Stomach (tissue), 9 donors: ENCODE results near the gene RIBC2. TPM values are rescaled to one million over a fixed set of nuclear protein-coding genes. Genes with fewer than 3 reads are reported as not detected.
A peak's percentile ranks its signal among the peaks of the same experiment; 100 is the strongest.

Experiments
- DNase-seq, 2 donors: peaks; one replicate each; pipeline versions ENCODE4 v3.0.0 to v3.0.0-alpha.2; 2013 to 2019
- H3K27ac ChIP-seq, 5 donors: fragments of 200-600 bp in 4 of 5; sonication (generic) in 4 of 5; one replicate each; pipeline ENCODE4 v1.5.1; 2013 to 2019; ENCODE audit warnings: mild to moderate bottlenecking in 1 of 5, moderate library complexity in 1 of 5
- H3K27me3 ChIP-seq, 3 donors: fragments of 200-600 bp; sonication (generic); one replicate each; pipeline ENCODE4 v1.5.1; 2017 to 2019; ENCODE audit warnings: mixed run types in 1 of 3
- H3K36me3 ChIP-seq, 4 donors: fragments of 200-600 bp; sonication (generic); 1 replicate in 3 of 4; 2 replicates in 1 of 4; pipeline ENCODE4 v1.5.1; 2016 to 2019
- H3K4me1 ChIP-seq, 4 donors: fragments of 200-600 bp; sonication (generic); one replicate each; pipeline ENCODE4 v1.5.1; 2016 to 2019
- H3K4me3 ChIP-seq, 4 donors: fragments of 200-600 bp; sonication (generic) in 3 of 4; one replicate each; pipeline ENCODE4 v1.5.1; 2016 to 2019; ENCODE audit warnings: mild to moderate bottlenecking in 1 of 4
- H3K9me3 ChIP-seq, 4 donors: fragments of 200-600 bp; sonication (generic); one replicate each; pipeline ENCODE4 v1.5.1; 2016 to 2019
- EP300 ChIP-seq: sonication (generic); formaldehyde crosslinking; IDR thresholded peaks from one replicate; pipeline ENCODE4 v1.6.1; 2017; ENCODE audit warnings: antibody characterized with exemption
- POLR2A ChIP-seq, 4 donors: fragments of 450-650 bp; IDR thresholded peaks; one replicate each; pipeline ENCODE4 v1.6.1; 2016; ENCODE audit warnings: antibody characterized with exemption in 4 of 4, control low read depth in 2 of 4, mild to moderate bottlenecking in 1 of 4, moderate library complexity in 1 of 4
- POLR2AphosphoS5 ChIP-seq, 3 donors: sonication (generic); formaldehyde crosslinking; IDR thresholded peaks; one replicate each; pipeline ENCODE4 v1.6.1; 2016; ENCODE audit warnings: antibody characterized with exemption in 3 of 3
- whole genome bisulfite sequencing, 5 donors: extraction: QIAGEN DNeasy Blood & Tissue Kit in 3 of 5; methylation state at CpG; one replicate each; pipeline versions ENCODE4 v1.1.5 to v1.1.7; 2013 to 2018; 5-methylcytosine and 5-hydroxymethylcytosine counted together
- intact Hi-C: fragments of 100-400 bp; cut with DNase I; formaldehyde crosslinking; loops from one replicate; pipeline ENCODE4 v1.15.1; 2023; ENCODE audit warnings: low total_unique reads
- polyA plus RNA-seq, 3 donors: library from polyadenylated mRNA; stranded (reverse); fragments of 200-250 nt; gene quantifications; one replicate each; pipeline ENCODE4 v1.2.3, GENCODE V29; 2013
- total RNA-seq, 5 donors: library from RNA; depleted of rRNA; stranded (reverse); fragments of >200 nt; gene quantifications; one replicate each; pipeline versions ENCODE4 v1.1.0 to v1.2.3, GENCODE V29; 2014 to 2016
- TF ChIP-seq, protein P1 (sequence below), 7 experiments: fragments of 450-650 bp in 4 of 7; fragments of 200-600 bp in 3 of 7; sonication (generic) in 3 of 7; IDR thresholded peaks; one replicate each; pipeline ENCODE4 v1.5.1; 2016 to 2019; ENCODE audit warnings: antibody characterized with exemption in 7 of 7, control low read depth in 2 of 7, mild to moderate bottlenecking in 1 of 7
- donor health status: healthy with polysubstance abuse.
- donor health status: Bipolar disorder and iron deficiency.
- donor health status: healthy.

The RIBC2 gene
- total and polyA plus RNA-seq, 8 donors: 0.45 to 13.0 (median 0.76) TPM; not detected in 1

DNA sequence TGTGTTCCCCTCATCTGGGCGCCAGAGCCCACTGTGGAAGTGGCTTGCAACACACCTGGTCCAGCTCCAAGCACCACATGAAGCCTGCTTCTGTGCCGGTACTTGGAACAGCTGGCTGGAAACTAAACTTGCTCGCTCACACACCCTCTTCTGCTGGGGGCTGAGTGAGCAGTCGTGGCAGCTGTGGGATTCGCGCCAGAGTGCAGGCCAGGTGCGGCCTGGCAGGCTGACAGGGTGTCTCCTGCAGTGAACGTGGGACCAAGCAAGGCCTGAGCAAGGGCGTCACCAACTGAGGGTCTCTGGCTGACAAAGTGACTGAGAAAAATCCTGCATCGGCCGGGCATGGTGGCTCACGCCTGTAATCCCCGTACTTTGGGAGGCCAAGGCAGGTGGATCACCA is 15.3 kb upstream of the RIBC2 start:
- Histone ChIP-seq H3K27ac (no peak overlapping the region), H3K4me1 (no peaks in the 10 kb centered on the region), H3K36me3 (no peaks in the 10 kb centered on the region), H3K9me3 (no peaks in the 10 kb centered on the region), H3K27me3 (no peaks in the 10 kb centered on the region), H3K4me3 (no peak overlapping the region)
- intact Hi-C loops: no loop called here
- 83 to 90% (median 88%) methylated on average over 13 of the region's 13 CpGs for WGBS, 5 donors
- no peak for TF ChIP-seq POLR2A (IDR thresholded peaks at IDR 0.05)
- no peak for TF ChIP-seq EP300
- TF ChIP-seq POLR2AphosphoS5 (IDR thresholded peaks at IDR 0.05): no peak
- no peak for DNase-seq

DNA sequence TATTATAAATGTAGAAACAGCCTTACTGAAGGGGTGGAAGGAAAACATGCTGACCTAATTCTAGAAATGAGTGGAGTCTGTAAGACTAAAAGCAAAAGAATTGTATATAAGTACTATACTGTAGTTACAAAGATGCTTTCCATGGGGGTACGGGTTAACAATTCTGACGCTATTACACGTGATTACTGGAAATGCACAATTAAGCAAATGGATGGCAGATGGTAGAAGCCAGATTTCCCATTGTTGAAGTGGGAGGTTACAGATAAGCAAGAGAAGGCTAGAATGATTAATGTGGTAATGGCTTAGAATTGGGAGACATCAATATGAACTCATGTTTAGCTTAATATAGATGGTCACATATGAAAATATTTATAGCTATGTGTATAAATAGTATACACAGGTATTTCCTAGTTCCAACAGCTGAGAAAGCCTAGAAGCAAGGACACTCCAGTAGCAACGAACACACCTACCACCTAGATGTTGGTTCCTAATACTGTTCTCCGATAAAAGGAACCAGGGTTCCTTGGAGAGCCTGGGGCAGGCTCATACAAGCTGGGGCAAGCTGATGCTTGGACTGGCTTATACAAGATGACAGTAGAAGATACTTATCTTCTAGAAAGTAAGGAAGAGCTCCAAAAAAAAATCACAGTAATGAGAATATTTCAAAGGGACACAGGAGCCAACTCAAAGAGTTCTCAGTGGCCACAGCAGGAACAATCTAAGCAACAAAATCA is 13.6 kb upstream of the RIBC2 start:
- no peak overlapping the region for H3K27ac ChIP-seq
- H3K4me1 ChIP-seq: no peaks in the 10 kb centered on the region
- intact Hi-C loops: no loop called here
- DNase-seq: no peak
- H3K9me3 ChIP-seq: no peaks in the 10 kb centered on the region
- 82 to 92% (median 89%) methylated on average over 5 of the region's 5 CpGs for WGBS, 5 donors
- TF ChIP-seq EP300 (no peak), POLR2A (IDR thresholded peaks at IDR 0.05) (no peak), POLR2AphosphoS5 (IDR thresholded peaks at IDR 0.05) (no peak)
- TF ChIP-seq, protein P1, sequence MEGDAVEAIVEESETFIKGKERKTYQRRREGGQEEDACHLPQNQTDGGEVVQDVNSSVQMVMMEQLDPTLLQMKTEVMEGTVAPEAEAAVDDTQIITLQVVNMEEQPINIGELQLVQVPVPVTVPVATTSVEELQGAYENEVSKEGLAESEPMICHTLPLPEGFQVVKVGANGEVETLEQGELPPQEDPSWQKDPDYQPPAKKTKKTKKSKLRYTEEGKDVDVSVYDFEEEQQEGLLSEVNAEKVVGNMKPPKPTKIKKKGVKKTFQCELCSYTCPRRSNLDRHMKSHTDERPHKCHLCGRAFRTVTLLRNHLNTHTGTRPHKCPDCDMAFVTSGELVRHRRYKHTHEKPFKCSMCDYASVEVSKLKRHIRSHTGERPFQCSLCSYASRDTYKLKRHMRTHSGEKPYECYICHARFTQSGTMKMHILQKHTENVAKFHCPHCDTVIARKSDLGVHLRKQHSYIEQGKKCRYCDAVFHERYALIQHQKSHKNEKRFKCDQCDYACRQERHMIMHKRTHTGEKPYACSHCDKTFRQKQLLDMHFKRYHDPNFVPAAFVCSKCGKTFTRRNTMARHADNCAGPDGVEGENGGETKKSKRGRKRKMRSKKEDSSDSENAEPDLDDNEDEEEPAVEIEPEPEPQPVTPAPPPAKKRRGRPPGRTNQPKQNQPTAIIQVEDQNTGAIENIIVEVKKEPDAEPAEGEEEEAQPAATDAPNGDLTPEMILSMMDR (IDR thresholded peaks at IDR 0.05): no peak
- H3K4me3 ChIP-seq: no peak overlapping the region
- H3K27me3 ChIP-seq: no peaks in the 10 kb centered on the region
- no peaks in the 10 kb centered on the region for H3K36me3 ChIP-seq

DNA sequence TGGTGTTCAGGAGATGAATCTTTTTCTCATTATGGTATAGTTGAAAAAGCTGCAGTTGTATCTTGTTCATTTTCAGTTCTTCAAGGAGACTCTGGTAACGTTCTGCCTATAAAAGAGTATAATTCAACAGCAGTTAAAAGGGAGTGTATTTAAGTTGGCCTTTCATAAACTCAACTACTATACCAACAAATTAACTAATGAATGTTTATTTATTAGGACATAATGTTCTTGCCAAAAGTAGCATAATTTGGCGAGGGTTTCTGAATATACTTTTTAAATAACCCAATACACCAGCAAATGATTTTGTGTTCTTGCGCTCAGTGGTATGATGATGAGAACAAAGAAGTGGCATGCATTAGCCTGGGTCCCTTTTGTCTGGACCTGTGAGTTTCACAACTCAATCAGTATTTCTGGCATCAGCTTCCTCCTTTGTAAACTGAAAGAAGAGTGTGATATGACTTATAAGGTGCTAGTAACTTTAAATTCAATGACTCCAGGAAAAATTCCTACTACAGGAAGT is 11.0 kb upstream of the RIBC2 start:
- Histone ChIP-seq H3K4me3 (no peak overlapping the region), H3K27ac (no peak overlapping the region), H3K4me1 (no peaks in the 10 kb centered on the region), H3K9me3 (no peaks in the 10 kb centered on the region), H3K27me3 (no peaks in the 10 kb centered on the region), H3K36me3 (no peaks in the 10 kb centered on the region)
- no peak for TF ChIP-seq EP300
- TF ChIP-seq, protein P1 (IDR thresholded peaks at IDR 0.05): no peak
- no peak for TF ChIP-seq POLR2A (IDR thresholded peaks at IDR 0.05)
- WGBS, 5 donors: 58 to 68% (median 63%) methylated on average over 3 of the region's 3 CpGs
- intact Hi-C loops: no loop called here
- DNase-seq: no peak

DNA sequence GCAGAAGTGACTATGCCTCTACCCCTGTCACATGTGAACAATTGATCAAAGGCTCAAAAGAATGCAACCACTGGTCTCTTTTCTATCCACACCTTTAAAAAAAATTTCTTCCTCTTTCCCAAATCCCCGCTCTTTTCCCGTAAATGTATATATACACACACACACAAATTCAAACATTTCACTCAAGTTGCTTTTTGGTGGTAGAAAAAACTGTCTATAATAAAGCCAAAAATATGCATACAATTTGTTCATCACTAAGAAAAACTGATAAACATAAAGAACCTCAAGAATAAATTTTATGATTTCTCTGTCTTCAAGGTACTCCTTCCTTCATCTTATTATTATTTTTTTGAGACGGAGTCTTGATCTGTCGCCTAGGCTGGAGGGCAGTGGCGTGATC is 5.7 kb upstream of the RIBC2 start:
- Histone ChIP-seq H3K4me3 (no peak overlapping the region), H3K36me3 (no peaks in the 10 kb centered on the region), H3K4me1 (peaks cover 0 to 2% (median under 1%) of the 10 kb centered on the region in 4 donors), H3K27ac (no peak overlapping the region), H3K27me3 (peaks cover 0 to 2% (median 0%) of the 10 kb centered on the region in 3 donors), H3K9me3 (no peaks in the 10 kb centered on the region)
- no peak for DNase-seq
- WGBS, 5 donors: 93 to 97% (median 95%) methylated on average over 5 of the region's 5 CpGs
- TF ChIP-seq, protein P1 (IDR thresholded peaks at IDR 0.05): no peak
- no peak for TF ChIP-seq EP300
- intact Hi-C loops: no loop called here

DNA sequence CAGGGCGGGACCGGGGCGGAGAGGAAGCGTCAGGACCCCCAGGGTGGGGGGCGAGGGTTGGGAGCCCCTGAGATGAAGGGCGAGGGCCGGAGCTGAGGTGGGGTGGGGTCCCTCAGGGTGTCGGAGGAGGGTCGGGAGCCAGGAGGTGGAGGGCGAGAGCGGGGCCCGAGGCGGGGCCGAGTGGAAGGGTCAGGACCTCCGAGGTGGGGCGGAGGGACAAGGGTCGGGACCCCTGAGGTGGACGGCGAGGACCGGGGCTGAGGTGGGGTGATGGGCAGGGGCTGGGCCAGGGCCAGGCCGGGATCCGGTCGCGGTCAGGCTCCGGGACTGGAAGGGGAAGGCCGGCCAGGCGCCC is 503 bp upstream of the RIBC2 start:
- Histone ChIP-seq H3K27me3 (peaks cover 0 to 10% (median 0%) of the 10 kb centered on the region in 3 donors), H3K36me3 (no peaks in the 10 kb centered on the region), H3K27ac (no peak overlapping the region), H3K9me3 (no peaks in the 10 kb centered on the region), H3K4me1 (peaks cover 13 to 18% (median 15%) of the 10 kb centered on the region in 4 donors), H3K4me3 (peak overlapping the region; percentile 47 to 57 (median 48))
- intact Hi-C loops: no loop called here
- TF ChIP-seq POLR2AphosphoS5 (IDR thresholded peaks at IDR 0.05) (no peak), POLR2A (IDR thresholded peaks at IDR 0.05) (no peak), EP300 (no peak)
- TF ChIP-seq, protein P1 (IDR thresholded peaks at IDR 0.05): no peak
- 88 to 94% (median 91%) methylated on average over 27 of the region's 27 CpGs for WGBS, 5 donors
- DNase-seq: no peak
